HepG2 (cell line): ENCODE measurements around the gene FGD2. TPM values are rescaled to one million over a fixed set of nuclear protein-coding genes. Genes with fewer than 3 reads are reported as not detected.

Experiments used
- ADNP ChIP-seq: sonication (generic); formaldehyde crosslinking; IDR thresholded peaks from 2 replicates; pipeline ENCODE4 v1.4.0; 2020; ENCODE audit warnings: missing genetic modification reagents
- CBX5 ChIP-seq: sonication (generic); formaldehyde crosslinking; IDR thresholded peaks from 2 replicates; pipeline ENCODE4 v1.4.0; 2020; ENCODE audit warnings: missing genetic modification reagents, borderline replicate concordance
- CENPX ChIP-seq: sonication (generic); formaldehyde crosslinking; IDR thresholded peaks from 2 replicates; pipeline ENCODE4 v1.9.0; 2021; ENCODE audit warnings: mild to moderate bottlenecking, missing genetic modification reagents, moderate library complexity
- PAF1 ChIP-seq: IDR thresholded peaks from 2 replicates; pipeline ENCODE4 v1.6.1; 2016; ENCODE audit warnings: missing genetic modification reagents, missing compliant biosample characterization
- RELA ChIP-seq: sonication (generic); formaldehyde crosslinking; IDR thresholded peaks from 2 replicates; pipeline ENCODE4 v1.4.0; 2020; ENCODE audit warnings: missing genetic modification reagents
- ZFP82 ChIP-seq: sonication (generic); formaldehyde crosslinking; IDR thresholded peaks from 2 replicates; pipeline ENCODE4 v1.5.1; 2020; ENCODE audit warnings: mild to moderate bottlenecking, missing genetic modification reagents, borderline replicate concordance
- ZNF331 ChIP-seq: sonication (generic); formaldehyde crosslinking; IDR thresholded peaks from 2 replicates; pipeline ENCODE4 v1.4.0; 2020; ENCODE audit warnings: missing genetic modification reagents
- ZNF629 ChIP-seq: sonication (generic); formaldehyde crosslinking; conservative IDR thresholded peaks from 2 replicates; pipeline ENCODE4 v1.5.0; 2020; ENCODE audit warnings: missing genetic modification reagents
- polyA plus RNA-seq, 8 experiments: library from polyadenylated mRNA; depleted of rRNA in 3 of 8; stranded (reverse) in 7 of 8; unstranded in 1 of 8; fragments of >200 nt; fragmentation: Illumina TruSeq in 4 of 8; extraction: Trizol in 4 of 8; gene quantifications; 2 replicates each; pipeline versions ENCODE4 v1.2.1 to v1.2.3, GENCODE V29; 2011 to 2016; ENCODE audit warnings: low read depth in 4 of 8, missing spikeins in 1 of 8, mixed read lengths in 1 of 8; ENCODE audit not compliant: insufficient read depth in 1 of 8
- total RNA-seq, 5 experiments: library from RNA; depleted of rRNA; stranded (reverse); fragments of >200 nt; fragmentation: Illumina TruSeq; extraction: Trizol; gene quantifications; 2 replicates each; pipeline ENCODE4 v1.2.3, GENCODE V29; 2016; ENCODE audit warnings: low read depth in 1 of 5
- TF ChIP-seq, protein P1 (sequence below), 2 experiments: fragments of 450-650 bp in 1 of 2; sonication (generic) in 1 of 2; formaldehyde crosslinking in 1 of 2; IDR thresholded peaks; 2 replicates each; pipeline versions ENCODE4 v1.6.1 to v1.8.0; 2016 to 2022; ENCODE audit warnings: antibody characterized with exemption in 1 of 2, mild to moderate bottlenecking in 1 of 2, missing genetic modification reagents in 1 of 2
- TF ChIP-seq, protein P2 (sequence below): fragments of 450-650 bp; IDR thresholded peaks from 2 replicates; pipeline ENCODE4 v1.6.1; 2017; ENCODE audit warnings: mild to moderate bottlenecking
- TF ChIP-seq, protein P3 (sequence below): sonication (generic); formaldehyde crosslinking; IDR thresholded peaks from 2 replicates; pipeline ENCODE4 v1.4.0; 2020; ENCODE audit warnings: missing genetic modification reagents

FGD2 gene
- total and polyA plus RNA-seq, 2 of the 13 experiments (the other 11 are each of a cell fraction or from before 2014, with no cell fraction given) = not detected

DNA sequence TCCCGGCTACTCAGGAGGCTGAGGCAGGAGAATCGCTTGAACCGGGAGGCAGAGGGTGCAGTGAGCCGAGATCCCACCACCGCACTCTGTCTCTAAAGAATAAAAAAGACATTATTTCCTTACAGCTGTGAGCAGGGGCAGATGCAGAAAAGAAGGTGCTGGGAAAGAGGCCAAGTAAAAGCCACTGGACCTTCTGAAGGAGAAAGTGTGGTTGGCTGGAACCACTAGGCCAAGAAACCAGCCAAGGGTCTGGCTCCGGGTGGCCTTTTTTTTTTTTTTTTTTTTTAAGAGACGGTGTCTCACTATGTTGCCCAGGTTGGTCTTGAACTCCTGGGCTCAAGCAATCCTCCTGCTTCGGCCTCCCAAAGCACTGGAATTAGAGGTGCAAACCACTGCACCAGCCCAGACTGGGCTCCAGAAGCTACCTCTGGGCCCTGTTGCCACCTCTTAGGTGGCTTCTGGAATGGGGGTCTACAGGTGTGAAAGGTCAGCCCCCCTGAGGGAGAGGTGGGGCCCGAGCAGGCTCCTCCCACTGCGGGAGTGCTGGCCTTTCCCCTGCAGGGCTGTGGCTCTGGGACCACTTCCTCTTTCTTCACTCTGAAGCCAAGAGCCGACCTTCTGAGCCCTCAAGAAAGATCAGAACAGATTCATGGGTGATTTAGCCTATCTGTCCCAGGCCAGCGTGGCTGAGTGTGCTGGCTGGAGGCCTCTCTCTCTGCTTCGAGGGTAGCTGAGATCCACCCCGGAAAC lies at the start of gene FGD2 (continued):
- TF ChIP-seq ZNF629 (CRISPR knock-in tag) (no peak), ZFP82 (CRISPR knock-in tag) (no peak), CBX5 (CRISPR knock-in tag) (no peak), RELA (CRISPR knock-in tag) (no peak), PAF1 (no peak), ADNP (CRISPR knock-in tag) (no peak), CENPX (CRISPR knock-in tag) (no peak), ZNF331 (no peak)
- TF ChIP-seq, protein P1, sequence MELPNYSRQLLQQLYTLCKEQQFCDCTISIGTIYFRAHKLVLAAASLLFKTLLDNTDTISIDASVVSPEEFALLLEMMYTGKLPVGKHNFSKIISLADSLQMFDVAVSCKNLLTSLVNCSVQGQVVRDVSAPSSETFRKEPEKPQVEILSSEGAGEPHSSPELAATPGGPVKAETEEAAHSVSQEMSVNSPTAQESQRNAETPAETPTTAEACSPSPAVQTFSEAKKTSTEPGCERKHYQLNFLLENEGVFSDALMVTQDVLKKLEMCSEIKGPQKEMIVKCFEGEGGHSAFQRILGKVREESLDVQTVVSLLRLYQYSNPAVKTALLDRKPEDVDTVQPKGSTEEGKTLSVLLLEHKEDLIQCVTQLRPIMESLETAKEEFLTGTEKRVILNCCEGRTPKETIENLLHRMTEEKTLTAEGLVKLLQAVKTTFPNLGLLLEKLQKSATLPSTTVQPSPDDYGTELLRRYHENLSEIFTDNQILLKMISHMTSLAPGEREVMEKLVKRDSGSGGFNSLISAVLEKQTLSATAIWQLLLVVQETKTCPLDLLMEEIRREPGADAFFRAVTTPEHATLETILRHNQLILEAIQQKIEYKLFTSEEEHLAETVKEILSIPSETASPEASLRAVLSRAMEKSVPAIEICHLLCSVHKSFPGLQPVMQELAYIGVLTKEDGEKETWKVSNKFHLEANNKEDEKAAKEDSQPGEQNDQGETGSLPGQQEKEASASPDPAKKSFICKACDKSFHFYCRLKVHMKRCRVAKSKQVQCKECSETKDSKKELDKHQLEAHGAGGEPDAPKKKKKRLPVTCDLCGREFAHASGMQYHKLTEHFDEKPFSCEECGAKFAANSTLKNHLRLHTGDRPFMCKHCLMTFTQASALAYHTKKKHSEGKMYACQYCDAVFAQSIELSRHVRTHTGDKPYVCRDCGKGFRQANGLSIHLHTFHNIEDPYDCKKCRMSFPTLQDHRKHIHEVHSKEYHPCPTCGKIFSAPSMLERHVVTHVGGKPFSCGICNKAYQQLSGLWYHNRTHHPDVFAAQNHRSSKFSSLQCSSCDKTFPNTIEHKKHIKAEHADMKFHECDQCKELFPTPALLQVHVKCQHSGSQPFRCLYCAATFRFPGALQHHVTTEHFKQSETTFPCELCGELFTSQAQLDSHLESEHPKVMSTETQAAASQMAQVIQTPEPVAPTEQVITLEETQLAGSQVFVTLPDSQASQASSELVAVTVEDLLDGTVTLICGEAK (IDR thresholded peaks at IDR 0.05) = no peak
- TF ChIP-seq, protein P1 (CRISPR knock-in tag; IDR thresholded peaks at IDR 0.05) = no peak
- TF ChIP-seq, protein P2, sequence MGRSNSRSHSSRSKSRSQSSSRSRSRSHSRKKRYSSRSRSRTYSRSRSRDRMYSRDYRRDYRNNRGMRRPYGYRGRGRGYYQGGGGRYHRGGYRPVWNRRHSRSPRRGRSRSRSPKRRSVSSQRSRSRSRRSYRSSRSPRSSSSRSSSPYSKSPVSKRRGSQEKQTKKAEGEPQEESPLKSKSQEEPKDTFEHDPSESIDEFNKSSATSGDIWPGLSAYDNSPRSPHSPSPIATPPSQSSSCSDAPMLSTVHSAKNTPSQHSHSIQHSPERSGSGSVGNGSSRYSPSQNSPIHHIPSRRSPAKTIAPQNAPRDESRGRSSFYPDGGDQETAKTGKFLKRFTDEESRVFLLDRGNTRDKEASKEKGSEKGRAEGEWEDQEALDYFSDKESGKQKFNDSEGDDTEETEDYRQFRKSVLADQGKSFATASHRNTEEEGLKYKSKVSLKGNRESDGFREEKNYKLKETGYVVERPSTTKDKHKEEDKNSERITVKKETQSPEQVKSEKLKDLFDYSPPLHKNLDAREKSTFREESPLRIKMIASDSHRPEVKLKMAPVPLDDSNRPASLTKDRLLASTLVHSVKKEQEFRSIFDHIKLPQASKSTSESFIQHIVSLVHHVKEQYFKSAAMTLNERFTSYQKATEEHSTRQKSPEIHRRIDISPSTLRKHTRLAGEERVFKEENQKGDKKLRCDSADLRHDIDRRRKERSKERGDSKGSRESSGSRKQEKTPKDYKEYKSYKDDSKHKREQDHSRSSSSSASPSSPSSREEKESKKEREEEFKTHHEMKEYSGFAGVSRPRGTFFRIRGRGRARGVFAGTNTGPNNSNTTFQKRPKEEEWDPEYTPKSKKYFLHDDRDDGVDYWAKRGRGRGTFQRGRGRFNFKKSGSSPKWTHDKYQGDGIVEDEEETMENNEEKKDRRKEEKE = no peak
- TF ChIP-seq, protein P3, sequence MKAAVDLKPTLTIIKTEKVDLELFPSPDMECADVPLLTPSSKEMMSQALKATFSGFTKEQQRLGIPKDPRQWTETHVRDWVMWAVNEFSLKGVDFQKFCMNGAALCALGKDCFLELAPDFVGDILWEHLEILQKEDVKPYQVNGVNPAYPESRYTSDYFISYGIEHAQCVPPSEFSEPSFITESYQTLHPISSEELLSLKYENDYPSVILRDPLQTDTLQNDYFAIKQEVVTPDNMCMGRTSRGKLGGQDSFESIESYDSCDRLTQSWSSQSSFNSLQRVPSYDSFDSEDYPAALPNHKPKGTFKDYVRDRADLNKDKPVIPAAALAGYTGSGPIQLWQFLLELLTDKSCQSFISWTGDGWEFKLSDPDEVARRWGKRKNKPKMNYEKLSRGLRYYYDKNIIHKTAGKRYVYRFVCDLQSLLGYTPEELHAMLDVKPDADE (CRISPR knock-in tag) = no peak
- TF ChIP-seq, all 625 proteins: peak for 0
